ENCODE measurements around the gene PSTPIP2.

GRCh38 chr18:45980229-45980628, 91.8 kb downstream of the PSTPIP2 start:
- TF ChIP-seq CTCF (IDR thresholded peaks at IDR 0.05) (no peak), POLR2A (IDR thresholded peaks at IDR 0.05) (no peak)

Data from uterus (tissue), 2 donors.